Measurements from ENCODE around the gene COL5A1.

DNA sequence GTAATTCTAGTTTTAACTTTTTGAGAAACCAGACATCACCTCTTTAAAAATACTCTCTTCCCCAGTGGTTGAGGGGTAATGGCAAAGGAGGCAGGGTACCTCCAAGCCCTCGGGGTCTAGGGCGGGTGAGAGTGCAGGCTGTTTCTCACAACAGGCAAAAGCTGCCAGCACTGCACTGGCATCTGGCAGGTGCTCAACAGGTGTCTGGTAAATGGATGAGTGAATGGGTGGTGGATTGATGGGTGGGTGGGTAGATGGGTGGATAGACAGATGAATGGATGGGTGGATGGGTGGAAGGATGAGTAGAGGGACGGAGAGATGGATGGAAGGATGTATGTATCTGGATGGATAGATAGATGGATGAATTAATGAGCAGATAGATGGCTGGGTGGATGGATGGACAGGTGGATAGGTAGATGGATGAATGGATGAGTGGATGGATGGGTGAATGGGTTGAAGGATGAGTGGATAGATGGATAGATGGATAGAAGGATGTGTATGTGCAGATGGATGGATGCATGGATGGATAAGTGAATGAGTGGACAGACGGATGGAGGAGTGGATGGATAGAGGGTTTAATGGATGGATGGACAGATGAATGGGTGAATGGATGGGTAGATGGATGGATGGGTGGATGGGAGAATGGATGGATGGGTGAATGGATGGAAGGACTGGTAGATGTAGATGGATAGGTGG, 84.6 kb downstream of the COL5A1 start:
- TF ChIP-seq EZH2 (IDR thresholded peaks at IDR 0.05; ENCODE audit: low read length, unreplicated experiment), result no peak
- TF ChIP-seq, protein P1, sequence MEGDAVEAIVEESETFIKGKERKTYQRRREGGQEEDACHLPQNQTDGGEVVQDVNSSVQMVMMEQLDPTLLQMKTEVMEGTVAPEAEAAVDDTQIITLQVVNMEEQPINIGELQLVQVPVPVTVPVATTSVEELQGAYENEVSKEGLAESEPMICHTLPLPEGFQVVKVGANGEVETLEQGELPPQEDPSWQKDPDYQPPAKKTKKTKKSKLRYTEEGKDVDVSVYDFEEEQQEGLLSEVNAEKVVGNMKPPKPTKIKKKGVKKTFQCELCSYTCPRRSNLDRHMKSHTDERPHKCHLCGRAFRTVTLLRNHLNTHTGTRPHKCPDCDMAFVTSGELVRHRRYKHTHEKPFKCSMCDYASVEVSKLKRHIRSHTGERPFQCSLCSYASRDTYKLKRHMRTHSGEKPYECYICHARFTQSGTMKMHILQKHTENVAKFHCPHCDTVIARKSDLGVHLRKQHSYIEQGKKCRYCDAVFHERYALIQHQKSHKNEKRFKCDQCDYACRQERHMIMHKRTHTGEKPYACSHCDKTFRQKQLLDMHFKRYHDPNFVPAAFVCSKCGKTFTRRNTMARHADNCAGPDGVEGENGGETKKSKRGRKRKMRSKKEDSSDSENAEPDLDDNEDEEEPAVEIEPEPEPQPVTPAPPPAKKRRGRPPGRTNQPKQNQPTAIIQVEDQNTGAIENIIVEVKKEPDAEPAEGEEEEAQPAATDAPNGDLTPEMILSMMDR (conservative IDR thresholded peaks at IDR 0.05; ENCODE audit: low read depth, low read length), result no peak
- no peak for TF ChIP-seq EZH2phosphoT487 (IDR thresholded peaks at IDR 0.05; ENCODE audit: borderline replicate concordance, low read length)
